Lower leg skin (tissue), 3 donors: ENCODE measurements around the gene UNC45B.

ENCODE experiments used
- CTCF ChIP-seq, 3 donors: fragments of 450-650 bp; IDR thresholded peaks; one replicate each; pipeline ENCODE4 v1.5.1; 2016; ENCODE audit warnings: antibody characterized with exemption in 3 of 3, mild to moderate bottlenecking in 3 of 3, moderate library complexity in 2 of 3
- POLR2A ChIP-seq, 2 donors: fragments of 450-650 bp; IDR thresholded peaks; one replicate each; pipeline ENCODE4 v1.6.1; 2016 to 2017; ENCODE audit warnings: antibody characterized with exemption in 2 of 2, mild to moderate bottlenecking in 1 of 2, moderate library complexity in 1 of 2

- TF ChIP-seq CTCF (IDR thresholded peaks at IDR 0.05): no peak
- no peak for TF ChIP-seq POLR2A (IDR thresholded peaks at IDR 0.05)
These were observed 16.3 kb downstream of the UNC45B start for GRCh38 chr17:35163886-35164285.
